NCI-H460 (cell line): Measurements from ENCODE around the gene CBY1. TPM values are rescaled to one million over a fixed set of nuclear protein-coding genes. Genes with fewer than 3 reads are reported as not detected.

ENCODE experiments used
- DNase-seq: peaks from one replicate; pipeline ENCODE4 v3.0.0-alpha.2; 2016; ENCODE audit warnings: low read depth; ENCODE audit errors: extremely low read depth
- total RNA-seq: library from RNA; depleted of rRNA; stranded (reverse); fragments of >200 nt; shearing (Covaris generic); gene quantifications from 2 replicates; pipeline ENCODE4 v1.2.3, GENCODE V29; 2014

CBY1 gene
- total RNA-seq, 1 experiment from 2014 or later, result 7.9 TPM

- DNase-seq, result no peak
These were observed 43.3 kb downstream of the CBY1 start for GRCh38 chr22:38699784-38700183.

- peak; percentile 12 for DNase-seq
These were observed 43.9 kb downstream of the CBY1 start for GRCh38 chr22:38700270-38700788.

GRCh38 chr22:38700789-38701628, 44.6 kb downstream of the CBY1 start, which contains the start of gene JOSD1:
Gene JOSD1 (minus strand): TSS chr22:38700943. CDS start chr22:38699987, 956 bp downstream.
- DNase-seq, result peak; percentile 76

- no peak for DNase-seq
These were observed 48.3 kb downstream of the CBY1 start for GRCh38 chr22:38704654-38705234.

GRCh38 chr22:38705235-38706100, 49.0 kb downstream of the CBY1 start, which contains the start of gene GTPBP1:
Gene GTPBP1 (plus strand): TSS chr22:38705944. CDS start chr22:38705956, 12 bp downstream.
- DNase-seq, result peak; percentile 94

GRCh38 chr22:38706101-38706900, 49.9 kb downstream of the CBY1 start:
- no peak for DNase-seq

GRCh38 chr22:38706901-38707195, 50.4 kb downstream of the CBY1 start:
- no peak for DNase-seq

GRCh38 chr22:38707346-38707745, 50.9 kb downstream of the CBY1 start:
- DNase-seq, result no peak

GRCh38 chr22:38707984-38708383, 51.5 kb downstream of the CBY1 start:
- no peak for DNase-seq

GRCh38 chr22:38709306-38709705, 52.9 kb downstream of the CBY1 start:
- no peak for DNase-seq

GRCh38 chr22:38710351-38710750, 53.9 kb downstream of the CBY1 start:
- no peak for DNase-seq

- DNase-seq, result no peak
These were observed 54.4 kb downstream of the CBY1 start for GRCh38 chr22:38710866-38711265.

GRCh38 chr22:38712486-38713207, 56.2 kb downstream of the CBY1 start:
- no peak for DNase-seq

- DNase-seq, result no peak
These were observed 57.5 kb downstream of the CBY1 start for GRCh38 chr22:38713921-38714320.

GRCh38 chr22:38715176-38715764, 58.8 kb downstream of the CBY1 start:
- DNase-seq, result no peak

GRCh38 chr22:38715852-38716251, 59.4 kb downstream of the CBY1 start:
- no peak for DNase-seq

GRCh38 chr22:38716271-38716670, 59.8 kb downstream of the CBY1 start:
- no peak for DNase-seq

GRCh38 chr22:38716826-38717225, 60.4 kb downstream of the CBY1 start:
- no peak for DNase-seq

GRCh38 chr22:38717244-38717643, 60.8 kb downstream of the CBY1 start:
- no peak for DNase-seq
